Measurements from ENCODE around the gene RPL35A.
"Not testable (repeated sequence)": the region's sequence is repeated elsewhere in the genome, so short reads cannot be mapped to it uniquely, and the experiment has no call there.

The RPL35A gene

DNA sequence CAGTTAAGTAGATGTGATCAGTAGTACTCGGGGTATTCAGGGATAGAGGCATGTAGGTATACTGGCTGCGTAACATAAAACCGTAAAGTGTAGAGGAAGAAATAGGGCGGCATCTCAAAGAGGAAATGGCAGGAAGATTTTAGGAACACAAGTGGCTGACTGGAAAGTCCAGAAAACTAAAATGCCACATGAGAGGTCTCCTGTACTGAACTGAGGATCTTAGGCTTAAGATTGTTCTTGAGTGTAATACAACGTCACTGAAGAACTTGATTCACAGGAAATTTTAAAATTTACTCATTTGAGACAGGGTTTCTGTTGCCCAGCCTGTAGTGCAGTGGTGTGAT is 7.8 kb downstream of the RPL35A start:
- no peak for DNase-seq
- Histone ChIP-seq H3K4me3 (ENCODE audit: low read depth, low read length) (no peak overlapping the region), H3K36me3 (peaks cover 21% of the 10 kb centered on the region), H3K27me3 (ENCODE audit: insufficient read depth, low read depth, severe bottlenecking) (no peaks in the 10 kb centered on the region), H3K27ac (no peak overlapping the region), H3K9me3 (ENCODE audit: severe bottlenecking) (no peaks in the 10 kb centered on the region)
- TF ChIP-seq, protein P1, sequence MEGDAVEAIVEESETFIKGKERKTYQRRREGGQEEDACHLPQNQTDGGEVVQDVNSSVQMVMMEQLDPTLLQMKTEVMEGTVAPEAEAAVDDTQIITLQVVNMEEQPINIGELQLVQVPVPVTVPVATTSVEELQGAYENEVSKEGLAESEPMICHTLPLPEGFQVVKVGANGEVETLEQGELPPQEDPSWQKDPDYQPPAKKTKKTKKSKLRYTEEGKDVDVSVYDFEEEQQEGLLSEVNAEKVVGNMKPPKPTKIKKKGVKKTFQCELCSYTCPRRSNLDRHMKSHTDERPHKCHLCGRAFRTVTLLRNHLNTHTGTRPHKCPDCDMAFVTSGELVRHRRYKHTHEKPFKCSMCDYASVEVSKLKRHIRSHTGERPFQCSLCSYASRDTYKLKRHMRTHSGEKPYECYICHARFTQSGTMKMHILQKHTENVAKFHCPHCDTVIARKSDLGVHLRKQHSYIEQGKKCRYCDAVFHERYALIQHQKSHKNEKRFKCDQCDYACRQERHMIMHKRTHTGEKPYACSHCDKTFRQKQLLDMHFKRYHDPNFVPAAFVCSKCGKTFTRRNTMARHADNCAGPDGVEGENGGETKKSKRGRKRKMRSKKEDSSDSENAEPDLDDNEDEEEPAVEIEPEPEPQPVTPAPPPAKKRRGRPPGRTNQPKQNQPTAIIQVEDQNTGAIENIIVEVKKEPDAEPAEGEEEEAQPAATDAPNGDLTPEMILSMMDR (IDR thresholded peaks at IDR 0.05; ENCODE audit: low read depth, low read length) = no peak

- no peak overlapping the region for H3K4me3 ChIP-seq (ENCODE audit: low read depth, low read length)
- H3K27ac ChIP-seq = no peak overlapping the region
- TF ChIP-seq, protein P1 (IDR thresholded peaks at IDR 0.05; ENCODE audit: low read depth, low read length) = no peak
- H3K9me3 ChIP-seq (ENCODE audit: severe bottlenecking) = no peaks in the 10 kb centered on the region
- no peak for DNase-seq
- peaks cover 16% of the 10 kb centered on the region for H3K36me3 ChIP-seq
- H3K27me3 ChIP-seq (ENCODE audit: insufficient read depth, low read depth, severe bottlenecking) = no peaks in the 10 kb centered on the region
Observed at GRCh38 chr3:197958346-197958745, 8.4 kb downstream of the RPL35A start.

DNA sequence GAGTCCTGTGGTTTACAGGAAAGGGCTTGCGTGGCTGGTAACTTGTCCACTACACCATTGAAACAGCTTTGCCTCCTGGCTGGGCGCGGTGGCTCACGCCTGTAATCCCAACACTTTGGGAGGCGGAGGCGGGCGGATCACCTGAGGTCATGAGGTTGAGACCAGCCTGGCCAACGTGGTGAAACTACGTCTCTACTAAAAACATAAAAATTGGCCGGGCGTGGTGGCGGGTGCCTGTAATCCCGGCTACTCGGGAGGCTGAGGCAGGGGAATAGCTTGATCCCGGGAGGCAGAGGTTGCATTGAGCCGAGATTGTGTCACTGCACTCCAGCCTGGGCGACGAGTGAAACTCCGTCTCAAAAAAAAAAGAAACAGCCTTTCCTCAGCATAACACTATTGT is 8.9 kb downstream of the RPL35A start:
- not testable (repeated sequence) for H3K9me3 ChIP-seq (ENCODE audit: severe bottlenecking); H3K4me3 ChIP-seq (ENCODE audit: low read depth, low read length); DNase-seq; H3K27me3 ChIP-seq (ENCODE audit: insufficient read depth, low read depth, severe bottlenecking); H3K27ac ChIP-seq
- H3K36me3 ChIP-seq = peaks cover 11% of the 10 kb centered on the region

GRCh38 chr3:197959500-197959890 is 9.5 kb downstream of the RPL35A start:
- no peak for DNase-seq
- Histone ChIP-seq H3K4me3 (ENCODE audit: low read depth, low read length) (peak overlapping the region; percentile 65), H3K27ac (no peak overlapping the region), H3K36me3 (peaks cover 9% of the 10 kb centered on the region), H3K9me3 (ENCODE audit: severe bottlenecking) (no peaks in the 10 kb centered on the region), H3K27me3 (ENCODE audit: insufficient read depth, low read depth, severe bottlenecking) (no peaks in the 10 kb centered on the region)
- TF ChIP-seq, protein P1 (IDR thresholded peaks at IDR 0.05; ENCODE audit: low read depth, low read length) = no peak

DNA sequence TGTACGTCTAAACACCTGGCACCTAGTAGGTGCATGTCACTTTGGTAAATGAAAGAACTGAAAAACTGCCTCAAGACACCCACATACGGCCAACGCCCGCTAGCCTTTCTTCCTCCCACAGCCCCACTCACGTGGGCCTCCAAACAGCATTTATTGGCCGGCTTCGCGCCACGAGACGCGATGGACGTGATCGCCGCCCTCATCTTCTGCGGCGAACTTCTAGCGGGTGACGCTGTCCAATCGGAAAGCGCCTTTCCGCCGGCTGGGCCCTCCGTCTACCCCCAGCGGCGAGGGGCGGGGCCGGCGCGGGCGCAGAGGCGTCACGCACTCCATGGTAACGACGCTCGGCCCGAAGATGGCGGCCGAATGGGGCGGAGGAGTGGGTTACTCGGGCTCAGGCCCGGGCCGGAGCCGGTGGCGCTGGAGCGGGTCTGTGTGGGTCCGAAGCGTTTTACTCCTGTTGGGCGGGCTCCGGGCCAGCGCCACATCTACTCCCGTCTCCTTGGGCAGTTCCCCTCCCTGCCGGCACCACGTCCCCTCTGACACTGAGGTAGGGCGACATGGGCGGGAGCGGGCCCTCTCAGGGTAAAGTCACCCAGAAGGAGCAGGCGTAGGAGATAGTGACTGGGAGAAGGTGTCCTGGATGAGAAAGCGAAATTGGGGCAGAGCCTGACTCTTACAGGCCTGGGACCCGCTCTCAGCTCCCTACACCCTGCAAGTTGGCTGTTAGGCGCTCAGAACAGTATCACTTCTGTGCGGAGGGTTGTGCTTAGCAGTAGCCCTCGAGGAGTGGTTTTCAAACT is 10.1 kb downstream of the RPL35A start, which contains the start of gene LMLN:
Gene LMLN (plus strand): TSS at position 327 of the 803 bp plus-strand sequence. CDS start 29 bp downstream, at position 356.
- peak within 1 kb of the TSS; percentile 52 for H3K27ac ChIP-seq
- H3K9me3 ChIP-seq (ENCODE audit: severe bottlenecking) = no peaks in the 10 kb centered on the region
- no peaks in the 10 kb centered on the region for H3K27me3 ChIP-seq (ENCODE audit: insufficient read depth, low read depth, severe bottlenecking)

More for the DNA sequence above, 10.1 kb downstream of the RPL35A start, which contains the start of gene LMLN:
- DNase-seq = peak; percentile 85
- Histone ChIP-seq H3K4me3 (ENCODE audit: low read depth, low read length) (peak within 1 kb of the TSS; percentile 65), H3K36me3 (peaks cover 9% of the 10 kb centered on the region)
- TF ChIP-seq, protein P1 (IDR thresholded peaks at IDR 0.05; ENCODE audit: low read depth, low read length) = no peak

Measured in WERI-Rb-1 (cell line).